Embryonic facial prominence (tissue), 1 donor: ENCODE results near the gene KLHL2.
"Not testable (repeated sequence)": the region's sequence is repeated elsewhere in the genome, so short reads cannot be mapped to it uniquely, and the experiment has no call there.

ENCODE experiments used
- DNase-seq: peaks from one replicate; pipeline ENCODE4 v3.0.0-alpha.2; 2016; ENCODE audit errors: extremely low spot score

The KLHL2 gene

DNA sequence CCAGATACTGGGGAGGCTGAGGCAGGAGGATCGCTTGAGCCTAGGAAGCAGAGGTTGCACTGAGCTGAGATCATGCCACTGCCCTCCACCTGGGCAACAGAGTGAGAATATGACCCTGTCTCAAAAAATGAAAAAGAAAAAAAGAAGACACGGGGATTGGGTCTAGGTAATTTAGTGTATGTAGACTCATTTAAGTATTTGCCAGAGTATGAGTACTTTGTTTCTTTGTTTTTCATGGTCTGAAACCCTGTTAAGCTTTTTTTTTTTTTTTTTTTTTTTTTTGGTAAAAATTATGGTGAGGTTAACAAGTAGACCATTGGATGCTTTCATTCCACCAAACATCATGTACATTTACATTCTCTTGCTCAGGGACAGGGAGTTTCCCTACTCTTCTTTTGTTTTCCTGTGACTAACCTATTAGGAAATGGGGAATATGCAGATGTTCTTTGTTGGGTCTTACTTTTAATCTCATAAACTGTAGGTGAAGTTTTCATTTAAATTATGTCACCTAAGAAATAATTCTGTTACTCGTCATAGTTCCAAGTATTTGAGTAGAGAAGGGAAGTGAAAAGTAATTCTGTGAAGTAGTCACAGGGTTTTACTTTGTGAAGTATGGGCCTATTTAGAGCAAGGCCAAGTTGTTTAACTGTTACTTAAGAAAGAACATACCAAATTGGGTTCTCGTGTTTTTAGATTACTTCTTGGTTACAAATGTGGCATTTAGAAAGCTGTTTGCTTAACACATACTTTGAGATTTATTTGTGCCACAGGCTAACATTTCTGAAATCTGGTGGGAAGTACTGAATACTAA, 25.5 kb downstream of the KLHL2 start:
- DNase-seq: not testable (repeated sequence)

- DNase-seq: no peak
Observed at GRCh38 chr4:165234766-165235165, 27.4 kb downstream of the KLHL2 start.

GRCh38 chr4:165236852-165237251, 29.5 kb downstream of the KLHL2 start:
- not testable (repeated sequence) for DNase-seq

- not testable (repeated sequence) for DNase-seq
Observed at GRCh38 chr4:165238041-165238640, 30.8 kb downstream of the KLHL2 start.

DNA sequence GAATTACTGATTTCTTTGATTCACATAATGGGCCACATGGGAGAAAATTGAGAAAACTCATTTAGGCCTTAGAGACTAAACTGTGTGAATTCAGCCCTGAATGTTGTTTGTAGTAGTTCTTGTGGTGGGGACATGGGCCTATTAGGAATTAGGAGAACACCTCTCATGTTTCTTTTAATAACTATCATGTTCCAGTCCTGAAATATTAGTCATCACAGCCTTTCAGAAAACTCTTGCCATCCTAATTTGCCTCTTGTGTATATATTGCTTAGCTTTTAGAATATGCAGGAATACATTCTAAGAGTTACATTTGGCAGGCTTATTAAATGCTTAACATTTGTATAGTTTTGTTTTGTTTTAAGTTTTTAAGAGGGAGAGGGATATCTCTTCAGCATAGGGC, 33.4 kb downstream of the KLHL2 start:
- not testable (repeated sequence) for DNase-seq

GRCh38 chr4:165244148-165244547, 36.8 kb downstream of the KLHL2 start:
- not testable (repeated sequence) for DNase-seq

- not testable (repeated sequence) for DNase-seq
Observed at GRCh38 chr4:165244587-165245186, 37.3 kb downstream of the KLHL2 start.

DNA sequence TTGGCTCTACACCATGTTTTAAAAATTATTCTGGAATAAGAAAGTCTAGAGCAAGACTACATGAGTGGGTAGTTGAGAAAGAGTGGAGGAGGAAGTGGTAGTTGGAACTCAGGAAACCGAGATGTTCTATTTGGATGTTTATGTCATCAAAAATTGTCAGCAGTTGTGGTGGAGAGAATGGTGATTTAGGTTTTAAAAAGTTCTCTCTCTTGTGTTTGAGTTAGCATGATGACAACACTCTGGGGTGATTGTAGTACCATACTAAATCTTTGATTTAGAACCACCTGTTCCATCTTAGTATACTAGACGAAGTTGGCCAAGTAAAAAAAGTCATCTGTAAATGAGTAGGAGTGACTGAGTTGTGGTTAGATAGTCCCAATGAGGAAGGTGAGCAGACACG, 40.7 kb downstream of the KLHL2 start:
- DNase-seq: no peak

DNA sequence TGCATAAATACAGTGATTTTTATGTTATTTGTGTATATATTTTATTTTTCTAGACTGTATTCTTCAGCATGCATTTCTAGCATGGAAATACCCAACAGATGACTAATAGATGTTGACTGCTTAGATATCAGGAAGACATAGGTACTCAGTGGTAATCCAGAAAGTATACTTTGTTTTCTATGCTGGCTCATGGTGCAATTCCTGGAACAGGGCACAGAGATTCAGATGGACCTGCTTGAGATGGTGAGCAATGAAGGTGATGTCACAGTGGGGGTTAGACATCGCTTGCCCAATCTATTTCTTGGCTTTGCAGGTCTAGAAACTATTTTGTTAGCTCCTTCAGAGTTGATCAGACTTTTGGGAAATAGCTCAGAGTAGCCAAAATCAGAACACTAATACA, 41.5 kb downstream of the KLHL2 start:
- DNase-seq: not testable (repeated sequence)

GRCh38 chr4:165254771-165255170, 47.4 kb downstream of the KLHL2 start:
- DNase-seq: not testable (repeated sequence)

DNA sequence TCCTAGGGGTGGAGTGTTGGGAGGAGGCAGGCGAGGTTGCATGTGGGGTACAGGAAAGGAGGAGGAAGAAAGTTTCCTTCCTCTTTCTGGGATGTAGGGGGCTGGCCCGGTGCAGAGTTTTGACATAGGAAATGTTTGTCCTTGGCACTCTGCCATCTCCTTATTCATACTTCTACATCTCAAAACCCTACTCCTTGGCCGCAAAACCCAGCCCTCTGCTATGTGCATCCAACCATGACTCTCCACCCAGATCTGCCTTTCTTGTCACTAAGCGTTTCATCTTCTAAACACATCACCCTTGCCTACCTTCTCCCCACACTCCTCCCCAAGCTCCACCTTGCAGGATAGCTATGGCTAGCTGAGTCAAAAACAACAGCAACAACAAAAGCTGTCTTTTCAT, 48.1 kb downstream of the KLHL2 start:
- not testable (repeated sequence) for DNase-seq

DNA sequence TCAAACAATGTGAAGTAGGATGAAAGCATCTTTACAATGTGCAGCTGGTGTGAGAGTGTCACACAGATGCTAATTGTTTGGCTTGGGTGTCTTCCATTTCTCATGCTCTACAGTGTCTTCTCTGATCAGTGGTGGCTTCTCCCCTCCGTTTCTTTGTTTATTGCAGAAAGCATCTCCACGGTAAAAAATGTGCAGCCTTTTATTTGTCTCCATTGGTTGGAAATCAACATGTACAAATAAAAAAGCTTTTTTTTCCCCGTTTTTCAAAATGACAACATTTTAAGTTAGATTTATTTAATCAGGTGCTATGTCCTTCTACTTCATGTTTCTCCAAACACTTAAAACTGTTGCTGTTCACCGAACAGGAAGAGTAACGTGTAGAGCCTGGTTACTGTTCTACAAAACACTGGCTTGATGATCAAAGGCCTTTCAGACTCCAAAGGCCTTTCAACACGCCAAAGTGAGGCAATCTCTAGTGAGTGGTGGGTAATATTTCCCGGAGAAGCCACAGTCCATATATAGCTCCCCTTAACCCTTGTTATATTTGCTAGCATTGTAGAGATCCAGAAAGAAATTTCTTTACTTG, 48.8 kb downstream of the KLHL2 start:
- not testable (repeated sequence) for DNase-seq

DNA sequence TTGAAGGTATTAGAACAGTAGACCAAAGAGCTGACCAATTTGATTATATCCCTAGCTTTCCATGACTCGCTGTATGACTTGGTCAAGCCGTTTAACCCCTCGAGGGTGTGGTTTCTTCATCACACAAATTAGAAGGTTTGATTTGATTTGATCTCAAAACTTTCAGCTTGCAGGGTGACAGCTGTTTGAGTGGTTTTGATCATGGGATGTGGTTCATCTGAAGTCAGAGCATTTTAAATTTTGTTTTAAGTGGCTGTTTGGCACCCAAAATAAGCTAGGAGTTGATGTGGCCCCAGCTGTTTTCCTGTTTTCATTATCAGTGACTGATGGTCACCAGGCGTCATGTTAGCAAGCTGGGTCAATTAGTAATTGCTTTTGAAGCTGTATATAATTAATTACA, 52.4 kb downstream of the KLHL2 start:
- DNase-seq: not testable (repeated sequence)

DNA sequence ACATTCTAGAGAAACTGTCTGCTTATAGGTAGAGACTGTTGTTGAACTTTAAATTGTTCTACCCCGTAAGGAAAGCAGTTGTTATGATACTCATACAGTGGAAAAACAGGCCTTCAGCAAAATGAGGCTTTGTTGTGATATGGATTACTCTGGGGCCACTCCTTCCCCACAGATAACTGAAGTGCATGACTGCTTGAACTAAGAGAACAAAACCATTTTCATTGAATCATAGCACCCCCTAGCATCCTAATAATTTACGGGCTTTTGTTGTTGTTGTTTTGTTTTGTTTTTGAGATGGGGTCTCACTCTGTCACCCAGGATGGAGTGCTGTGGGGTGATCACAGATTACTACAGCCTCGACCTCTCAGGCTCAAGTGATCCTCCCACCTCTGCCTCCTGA, 54.9 kb downstream of the KLHL2 start:
- DNase-seq: not testable (repeated sequence)

GRCh38 chr4:165263466-165263865, 56.1 kb downstream of the KLHL2 start:
- not testable (repeated sequence) for DNase-seq

DNA sequence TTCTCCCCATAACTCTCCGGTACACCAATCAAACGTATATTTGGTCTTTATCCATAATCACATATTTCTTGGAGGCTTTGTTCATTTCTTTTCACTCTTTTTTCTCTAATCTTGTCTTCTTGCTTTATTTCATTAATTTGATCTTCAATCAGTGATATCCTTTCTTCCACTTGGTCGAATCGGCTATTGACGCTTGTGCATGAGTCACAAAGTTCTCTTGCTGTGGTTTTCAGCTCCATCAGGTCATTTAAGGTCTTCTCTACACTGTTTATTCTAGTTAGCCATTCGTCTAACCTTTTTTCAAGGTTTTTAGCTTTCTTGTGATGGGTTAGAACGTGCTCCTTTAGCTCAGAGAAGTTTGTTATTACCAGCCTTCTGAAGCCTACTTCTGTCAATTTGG, 62.6 kb downstream of the KLHL2 start:
- not testable (repeated sequence) for DNase-seq

GRCh38 chr4:165273443-165273842, 66.1 kb downstream of the KLHL2 start:
- not testable (repeated sequence) for DNase-seq

- DNase-seq: not testable (repeated sequence)
Observed at GRCh38 chr4:165275357-165275756, 68.0 kb downstream of the KLHL2 start.

GRCh38 chr4:165279531-165279930, 72.2 kb downstream of the KLHL2 start:
- DNase-seq: not testable (repeated sequence)

DNA sequence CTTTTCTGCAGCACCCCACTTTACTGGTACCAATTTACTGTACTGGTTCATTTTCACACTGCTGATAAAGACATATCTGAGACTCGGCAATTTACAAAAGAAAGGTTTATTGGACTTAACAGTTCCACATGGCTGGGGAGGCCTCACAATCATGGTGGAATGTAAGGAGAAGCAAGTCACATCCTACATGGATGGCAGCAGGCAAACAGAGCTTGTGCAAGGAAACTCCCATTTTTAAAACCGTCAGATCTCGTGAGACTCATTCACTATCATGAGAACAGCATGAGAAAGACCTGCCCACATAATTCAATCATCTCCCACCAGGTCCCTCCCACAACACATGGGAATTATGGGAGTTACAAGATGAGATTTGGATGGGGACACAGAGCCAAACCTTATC, 77.3 kb downstream of the KLHL2 start:
- not testable (repeated sequence) for DNase-seq

- DNase-seq: not testable (repeated sequence)
Observed at GRCh38 chr4:165286619-165287340, 79.4 kb downstream of the KLHL2 start.

DNA sequence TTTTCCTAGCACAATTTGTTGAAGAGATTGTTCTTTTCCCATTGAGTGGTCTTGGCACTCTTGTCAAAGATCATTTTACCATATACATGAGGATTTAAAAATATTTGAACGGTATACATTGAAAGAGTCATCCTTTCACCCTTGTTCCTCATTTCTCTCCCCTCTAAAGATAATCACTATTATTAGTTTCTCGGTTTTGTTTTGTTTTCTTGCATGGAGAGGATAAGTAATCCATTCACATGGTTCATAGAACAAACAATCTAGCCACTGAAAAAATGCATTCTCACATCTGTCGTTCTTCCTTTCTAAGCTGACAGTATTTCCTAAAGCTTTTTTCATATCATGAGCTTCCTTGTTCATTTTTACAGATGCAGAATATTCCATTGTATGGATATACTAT, 80.9 kb downstream of the KLHL2 start:
- DNase-seq: no peak
